H9 (cell line): Measurements from ENCODE around the gene DMXL1. TPM values are rescaled to one million over a fixed set of nuclear protein-coding genes. Genes with fewer than 3 reads are reported as not detected.

ENCODE experiments used
- DNase-seq: peaks from one replicate; pipeline ENCODE4 v3.0.0-alpha.2; 2017
- H2AFZ ChIP-seq: one replicate; pipeline ENCODE4 v1.6.1; 2013; ENCODE audit warnings: mild to moderate bottlenecking, low read length, control low read depth, moderate library complexity
- H2AK5ac ChIP-seq: 2 replicates; pipeline ENCODE4 v1.6.1; 2013; ENCODE audit warnings: low read length, control low read depth, mixed read lengths; ENCODE audit not compliant: insufficient read length
- H2BK120ac ChIP-seq: one replicate; pipeline ENCODE4 v1.6.1; 2013; ENCODE audit warnings: low read depth, mild to moderate bottlenecking, low read length, control low read depth, inconsistent platforms; ENCODE audit not compliant: poor library complexity, severe bottlenecking
- H2BK12ac ChIP-seq: 2 replicates; pipeline ENCODE4 v1.6.1; 2013; ENCODE audit warnings: low read length, control low read depth, mixed read lengths, low read depth; ENCODE audit not compliant: insufficient read length
- H2BK15ac ChIP-seq: 2 replicates; pipeline ENCODE4 v1.6.1; 2013; ENCODE audit warnings: low read depth, low read length, control low read depth
- H2BK20ac ChIP-seq: one replicate; pipeline ENCODE4 v1.6.1; 2013; ENCODE audit warnings: low read depth, mild to moderate bottlenecking, low read length, control low read depth, inconsistent platforms; ENCODE audit not compliant: poor library complexity, severe bottlenecking
- H2BK5ac ChIP-seq: 2 replicates; pipeline ENCODE4 v1.6.1; 2013; ENCODE audit warnings: low read length, control low read depth, mixed read lengths; ENCODE audit not compliant: insufficient read length
- H3K14ac ChIP-seq: 2 replicates; pipeline ENCODE4 v1.6.1; 2013; ENCODE audit warnings: low read length, control low read depth; ENCODE audit not compliant: insufficient read depth
- H3K18ac ChIP-seq: 2 replicates; pipeline ENCODE4 v1.6.1; 2013; ENCODE audit warnings: low read depth, mild to moderate bottlenecking, mixed read lengths, low read length, control low read depth; ENCODE audit not compliant: insufficient read length
- H3K23ac ChIP-seq: 2 replicates; pipeline ENCODE4 v1.6.1; 2013; ENCODE audit warnings: low read length, control low read depth, mixed read lengths, low read depth; ENCODE audit not compliant: insufficient read length
- H3K23me2 ChIP-seq: 2 replicates; pipeline ENCODE4 v1.6.1; 2013; ENCODE audit warnings: low read depth, mild to moderate bottlenecking, mixed read lengths, low read length, control low read depth; ENCODE audit not compliant: insufficient read length, poor library complexity, severe bottlenecking
- H3K27ac ChIP-seq: 2 replicates; pipeline ENCODE4 v1.5.1; 2013; ENCODE audit warnings: low read length, control low read depth, mixed read lengths, low read depth; ENCODE audit not compliant: insufficient read length
- H3K27me3 ChIP-seq: 2 replicates; pipeline ENCODE4 v1.6.1; 2013; ENCODE audit warnings: low read length, control low read depth, inconsistent platforms; ENCODE audit not compliant: insufficient read depth
- H3K4ac ChIP-seq: 2 replicates; pipeline ENCODE4 v1.6.1; 2013; ENCODE audit warnings: low read depth, mild to moderate bottlenecking, control low read depth, inconsistent platforms, low read length, moderate library complexity
- H3K4me1 ChIP-seq: 2 replicates; pipeline ENCODE4 v1.6.1; 2013; ENCODE audit warnings: low read length, control low read depth, inconsistent platforms; ENCODE audit not compliant: insufficient read depth
- H3K4me2 ChIP-seq: 2 replicates; pipeline ENCODE4 v1.6.1; 2013; ENCODE audit warnings: low read length, control low read depth, mixed read lengths; ENCODE audit not compliant: insufficient read length, insufficient read depth
- H3K56ac ChIP-seq: 2 replicates; pipeline ENCODE4 v1.6.1; 2013; ENCODE audit warnings: low read depth, mild to moderate bottlenecking, mixed read lengths, low read length, control low read depth; ENCODE audit not compliant: insufficient read length
- H3K79me1 ChIP-seq: 2 replicates; pipeline ENCODE4 v1.6.1; 2013; ENCODE audit warnings: low read depth, mild to moderate bottlenecking, moderate library complexity, low read length, control low read depth, inconsistent platforms; ENCODE audit not compliant: insufficient read depth, poor library complexity, severe bottlenecking
- H3K79me2 ChIP-seq: 2 replicates; pipeline ENCODE4 v1.6.1; 2013; ENCODE audit warnings: low read length, control low read depth, inconsistent platforms; ENCODE audit not compliant: insufficient read depth
- H3K9ac ChIP-seq: 2 replicates; pipeline ENCODE4 v1.6.1; 2013; ENCODE audit warnings: low read length, control low read depth, mixed read lengths; ENCODE audit not compliant: insufficient read length; ENCODE audit errors: extremely low read depth
- H3K9me3 ChIP-seq: one replicate; pipeline ENCODE4 v1.6.1; 2013; ENCODE audit warnings: low read depth, low read length, inconsistent platforms; ENCODE audit not compliant: control insufficient read depth
- H3T11ph ChIP-seq: one replicate; pipeline ENCODE4 v1.6.1; 2013; ENCODE audit warnings: mild to moderate bottlenecking, low read length, control low read depth, inconsistent platforms
- H4K20me1 ChIP-seq: one replicate; pipeline ENCODE4 v1.6.1; 2013; ENCODE audit not compliant: control insufficient read depth, insufficient read length, insufficient read depth
- H4K5ac ChIP-seq: 2 replicates; pipeline ENCODE4 v1.6.1; 2013; ENCODE audit warnings: low read depth, mild to moderate bottlenecking, mixed read lengths, low read length, control low read depth; ENCODE audit not compliant: insufficient read length
- H4K8ac ChIP-seq: replicated peaks from 2 replicates; pipeline ENCODE4 v1.6.1; 2013; ENCODE audit warnings: low read length, control low read depth, mixed read lengths, low read depth; ENCODE audit not compliant: insufficient read length
- H4K91ac ChIP-seq: 2 replicates; pipeline ENCODE4 v1.6.1; 2013; ENCODE audit warnings: low read depth, mild to moderate bottlenecking, moderate library complexity, mixed read lengths, low read length, control low read depth; ENCODE audit not compliant: insufficient read length
- H3K27ac Mint-ChIP-seq, 3 experiments: 2 replicates in 2 of 3; 3 replicates in 1 of 3; pipeline ENCODE4 v1.8.0; 2020 to 2021; ENCODE audit warnings: mixed read lengths in 3 of 3, mild to moderate bottlenecking in 1 of 3, moderate library complexity in 1 of 3
- H3K27me3 Mint-ChIP-seq: 2 replicates; pipeline ENCODE4 v1.8.0; 2021; ENCODE audit warnings: low read depth, mild to moderate bottlenecking, moderate library complexity, mixed read lengths
- H3K36me3 Mint-ChIP-seq, 3 experiments: 2 replicates in 2 of 3; 3 replicates in 1 of 3; pipeline ENCODE4 v1.8.0; 2020 to 2021; ENCODE audit warnings: low read depth in 3 of 3, mixed read lengths in 3 of 3; ENCODE audit not compliant: insufficient read depth in 1 of 3
- H3K4me1 Mint-ChIP-seq, 2 experiments: 2 replicates each; pipeline ENCODE4 v1.8.0; 2020; ENCODE audit warnings: mixed read lengths in 2 of 2
- H3K4me3 Mint-ChIP-seq, 2 experiments: 2 replicates in 1 of 2; 3 replicates in 1 of 2; pipeline ENCODE4 v1.8.0; 2020 to 2021; ENCODE audit warnings: mild to moderate bottlenecking in 2 of 2, mixed read lengths in 2 of 2, moderate library complexity in 1 of 2
- H3K9me3 Mint-ChIP-seq, 2 experiments: 2 replicates in 1 of 2; 3 replicates in 1 of 2; pipeline ENCODE4 v1.8.0; 2020; ENCODE audit warnings: mild to moderate bottlenecking in 2 of 2, mixed read lengths in 2 of 2, moderate library complexity in 1 of 2
- CTCF ChIP-seq: fragments of 200-600 bp; sonication (generic); conservative IDR thresholded peaks from 3 replicates; pipeline ENCODE4 v1.8.0; 2021; ENCODE audit warnings: antibody characterized with exemption, mild to moderate bottlenecking
- WGBS: extraction: QIAGEN DNeasy Blood & Tissue Kit; methylation state at CpG from one replicate; pipeline ENCODE4 v1.1.7; 2013; ENCODE audit warnings: missing lambda C conversion rate, low lambda C conversion rate, mixed read lengths; ENCODE audit not compliant: insufficient read length; ENCODE audit errors: extremely low coverage; 5-methylcytosine and 5-hydroxymethylcytosine counted together
- total RNA-seq: library from RNA; stranded (reverse); gene quantifications from 2 replicates; pipeline ENCODE4 v1.2.1, GENCODE V29; 2021

Gene DMXL1
- total RNA-seq, 1 experiment from 2014 or later = 63.5 TPM

GRCh38 chr5:119238265-119239118, 167.6 kb downstream of the DMXL1 start:
- H3K27ac Mint-ChIP-seq = no peak overlapping the region
- no peak overlapping the region for H2BK5ac ChIP-seq
- no peak overlapping the region for H3K18ac ChIP-seq
- no peak overlapping the region for H4K8ac ChIP-seq
- peaks cover under 1 to 1% of the 10 kb centered on the region in 2 experiments; a peak in 2 of 4 replicates for H3K4me1 Mint-ChIP-seq
- H3K27ac ChIP-seq = no peak overlapping the region
- DNase-seq = no peak
- H2AK5ac ChIP-seq = no peak overlapping the region
- H4K5ac ChIP-seq = no peak overlapping the region
- H2BK20ac ChIP-seq = no peak overlapping the region
- WGBS = no CpG with 5 or more reads among the region's 6 CpGs
- H3K4me3 Mint-ChIP-seq = no peak overlapping the region
- H3K27me3 Mint-ChIP-seq = no peaks in the 10 kb centered on the region
- H3K23ac ChIP-seq = no peak overlapping the region
- H3K9me3 ChIP-seq = no peaks in the 10 kb centered on the region
- H3K79me2 ChIP-seq = no peaks in the 10 kb centered on the region
- no peak overlapping the region for H2BK120ac ChIP-seq
- no peak overlapping the region for H3T11ph ChIP-seq
- H2AFZ ChIP-seq = no peak overlapping the region
- H3K4me1 ChIP-seq = no peaks in the 10 kb centered on the region
- H3K4ac ChIP-seq = no peak overlapping the region
- H3K56ac ChIP-seq = no peak overlapping the region
- H3K9ac ChIP-seq = no peak overlapping the region
- H3K23me2 ChIP-seq = no peaks in the 10 kb centered on the region
- H3K9me3 Mint-ChIP-seq = no peaks in the 10 kb centered on the region
- no peak for TF ChIP-seq CTCF
- no peak overlapping the region for H3K4me2 ChIP-seq
- no peak overlapping the region for H2BK12ac ChIP-seq
- peaks cover 2 to 22% (median 4%) of the 10 kb centered on the region in 3 experiments; a peak in 4 of 7 replicates for H3K36me3 Mint-ChIP-seq
- H3K27me3 ChIP-seq = no peaks in the 10 kb centered on the region
- H3K14ac ChIP-seq = no peak overlapping the region
- no peak overlapping the region for H2BK15ac ChIP-seq
- H4K20me1 ChIP-seq = no peaks in the 10 kb centered on the region
- no peaks in the 10 kb centered on the region for H3K79me1 ChIP-seq
- H4K91ac ChIP-seq = no peak overlapping the region
